Right cardiac atrium (tissue), 5 donors: ENCODE data around the gene CSF3R. TPM values are rescaled to one million over a fixed set of nuclear protein-coding genes. Genes with fewer than 3 reads are reported as not detected.
"Not testable (repeated sequence)": the region's sequence is repeated elsewhere in the genome, so short reads cannot be mapped to it uniquely, and the experiment has no call there.

Experiments
- ATAC-seq, 2 donors: fragments of 200-7000 bp; cut with Tn5 transposase; one replicate each; pipeline versions ENCODE4 v1.8.0 to v1.9.1; 2020; ENCODE audit warnings: moderate library complexity in 2 of 2, mild to moderate bottlenecking in 1 of 2
- DNase-seq, 3 donors: peaks; one replicate each; pipeline ENCODE4 v3.0.0-alpha.2; 2020
- H3K27ac ChIP-seq: one replicate; pipeline ENCODE4 v1.5.1; 2013; ENCODE audit warnings: mild to moderate bottlenecking, low read length, control low read depth, moderate library complexity
- H3K27me3 ChIP-seq: one replicate; pipeline ENCODE4 v1.6.1; 2013; ENCODE audit not compliant: control insufficient read depth, insufficient read depth
- H3K4me1 ChIP-seq: one replicate; pipeline ENCODE4 v1.6.1; 2013; ENCODE audit warnings: low read length; ENCODE audit not compliant: control insufficient read depth, insufficient read depth
- H3K4me3 ChIP-seq: one replicate; pipeline ENCODE4 v1.5.1; 2013; ENCODE audit warnings: low read length, control low read depth
- H3K9me3 ChIP-seq: one replicate; pipeline ENCODE4 v1.6.1; 2013; ENCODE audit warnings: low read length; ENCODE audit not compliant: control insufficient read depth
- WGBS: extraction: QIAGEN DNeasy Blood & Tissue Kit; methylation state at CpG from one replicate; pipeline ENCODE4 v1.1.7; 2013; 5-methylcytosine and 5-hydroxymethylcytosine counted together
- intact Hi-C, 4 donors: fragments of 100-400 bp; cut with DNase I; formaldehyde crosslinking; loops; one replicate each; pipeline versions ENCODE4 v1.11.0 to v1.14.0; 2022 to 2023
- polyA plus RNA-seq: library from polyadenylated mRNA; stranded (reverse); fragments of 200-250 nt; gene quantifications from one replicate; pipeline ENCODE4 v1.2.3, GENCODE V29; 2013
- total RNA-seq, 4 donors: library from RNA; stranded (reverse); fragmentation: NEBNext Ultra II Directional; extraction: Animal tissue kit (Norgen Biotek cat#: 25700); gene quantifications; one replicate each; pipeline ENCODE4 v1.2.1, GENCODE V29; 2021
- donor health status: healthy with polysubstance abuse.
- donor health status: DM: no; HTN: yes; CAD: no.
- donor health status: DM: no; HTN: no; CAD: no.
- donor health status: DM: no; HTN: yes; CAD: no; lungs with severe emphysema.
- donor health status: DM: yes; HTN: yes; CAD: no.

CSF3R gene
- total and polyA plus RNA-seq, 5 donors: 4.0 to 10.9 (median 5.2) TPM

GRCh38 chr1:36480161-36480560 is 2.6 kb downstream of the CSF3R start:
- no peak for DNase-seq
- WGBS: 85% methylated on average over 2 of the region's 2 CpGs
- no peaks in the 10 kb centered on the region for H3K4me1 ChIP-seq
- intact Hi-C loops: no loop called here
- no peak overlapping the region for H3K4me3 ChIP-seq
- no peaks in the 10 kb centered on the region for H3K9me3 ChIP-seq
- H3K27ac ChIP-seq: no peak overlapping the region
- no peak for ATAC-seq
- H3K27me3 ChIP-seq: no peaks in the 10 kb centered on the region

GRCh38 chr1:36479505-36480051 is 3.1 kb downstream of the CSF3R start:
- Histone ChIP-seq H3K27ac (no peak overlapping the region), H3K27me3 (no peaks in the 10 kb centered on the region), H3K4me1 (no peaks in the 10 kb centered on the region), H3K9me3 (no peaks in the 10 kb centered on the region), H3K4me3 (no peak overlapping the region)
- intact Hi-C loops: no loop called here
- ATAC-seq: no peak
- 74% methylated on average over 2 of the region's 2 CpGs for WGBS
- no peak for DNase-seq

DNA sequence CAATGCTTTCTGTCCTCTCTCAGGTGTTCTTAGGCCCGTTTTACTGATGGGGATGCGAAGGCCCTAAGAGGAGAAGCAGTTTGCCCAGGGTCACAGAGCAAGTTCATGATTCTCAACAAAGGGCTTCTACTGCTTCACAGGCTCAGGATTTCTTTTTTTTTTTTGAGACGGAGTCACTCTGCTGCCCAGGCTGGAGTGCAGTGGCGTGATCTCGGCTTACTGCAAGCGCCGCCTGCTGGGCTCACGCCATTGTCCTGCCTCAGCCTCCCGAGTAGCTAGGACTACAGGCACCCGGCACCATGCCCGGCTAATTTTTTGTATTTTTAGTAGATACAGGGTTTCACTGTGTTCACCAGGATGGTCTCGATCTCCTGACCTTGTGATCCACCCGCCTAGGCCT is 5.1 kb downstream of the CSF3R start:
- H3K4me3 ChIP-seq, H3K27me3 ChIP-seq, ATAC-seq, intact Hi-C loops, H3K9me3 ChIP-seq, H3K27ac ChIP-seq, H3K4me1 ChIP-seq, DNase-seq: not testable (repeated sequence)
- WGBS: 88% methylated on average over 13 of the region's 13 CpGs

- Histone ChIP-seq H3K4me3 (no peak overlapping the region), H3K27me3 (no peaks in the 10 kb centered on the region), H3K9me3 (no peaks in the 10 kb centered on the region), H3K27ac (no peak overlapping the region), H3K4me1 (no peaks in the 10 kb centered on the region)
- WGBS: 92% methylated on average over 5 of the region's 5 CpGs
- ATAC-seq (no peak), DNase-seq (no peak)
- intact Hi-C loops: no loop called here
Observed at GRCh38 chr1:36476945-36477344, 5.8 kb downstream of the CSF3R start.

DNA sequence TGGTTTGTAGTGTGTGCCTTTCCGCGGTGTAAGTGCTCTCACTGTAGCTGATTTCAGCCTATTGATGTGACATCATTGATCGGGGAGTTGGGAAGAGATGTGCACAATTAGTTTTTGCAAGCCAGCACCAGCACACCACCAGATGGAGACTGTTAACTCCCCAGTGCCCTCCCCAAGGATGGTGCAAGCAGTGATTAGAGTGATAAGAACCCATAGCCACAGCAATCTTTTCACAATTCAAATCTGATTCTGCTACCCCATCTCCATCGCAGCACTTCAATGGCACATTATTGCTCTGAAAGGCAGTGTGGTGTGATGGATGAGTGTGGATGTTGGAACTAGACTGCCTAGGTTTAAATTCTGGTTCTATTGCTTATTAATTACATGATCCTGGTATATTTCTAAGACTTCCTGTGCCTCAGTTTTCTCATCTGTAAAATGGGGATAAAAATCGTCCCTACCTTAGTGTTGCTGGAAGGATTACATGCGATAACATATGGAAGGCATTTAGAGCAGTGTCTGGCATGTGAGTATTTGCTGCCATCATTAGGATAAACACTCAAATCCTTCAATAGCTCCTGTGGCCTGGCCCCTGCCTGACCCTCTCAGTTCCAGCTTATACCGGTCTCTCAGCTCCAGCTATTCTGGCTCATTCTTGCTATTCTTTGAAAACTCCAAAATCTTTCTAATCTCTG is 6.7 kb downstream of the CSF3R start:
- DNase-seq (no peak), ATAC-seq (no peak)
- WGBS: 71% methylated on average over 7 of the region's 7 CpGs

GRCh38 chr1:36475341-36475740 is 7.4 kb downstream of the CSF3R start:
- intact Hi-C loops: no loop called here
- H3K4me1 ChIP-seq: no peaks in the 10 kb centered on the region
- ATAC-seq (no peak), DNase-seq (no peak)
- no peak overlapping the region for H3K4me3 ChIP-seq
- H3K27me3 ChIP-seq: no peaks in the 10 kb centered on the region
- no peaks in the 10 kb centered on the region for H3K9me3 ChIP-seq
- no peak overlapping the region for H3K27ac ChIP-seq
- 54% methylated on average over 9 of the region's 9 CpGs for WGBS

More for the DNA sequence above, 6.7 kb downstream of the CSF3R start:
- Histone ChIP-seq H3K4me1 (no peaks in the 10 kb centered on the region), H3K27me3 (no peaks in the 10 kb centered on the region), H3K9me3 (no peaks in the 10 kb centered on the region), H3K4me3 (no peak overlapping the region), H3K27ac (no peak overlapping the region)
- intact Hi-C loops: no loop called here

GRCh38 chr1:36472656-36473055 is 10.1 kb downstream of the CSF3R start:
- 87% methylated on average over 6 of the region's 6 CpGs for WGBS
- H3K27ac ChIP-seq: no peak overlapping the region
- no peaks in the 10 kb centered on the region for H3K4me1 ChIP-seq
- no peaks in the 10 kb centered on the region for H3K9me3 ChIP-seq
- DNase-seq (no peak), ATAC-seq (no peak)
- intact Hi-C loops: no loop called here
- no peaks in the 10 kb centered on the region for H3K27me3 ChIP-seq
- H3K4me3 ChIP-seq: no peak overlapping the region

GRCh38 chr1:36471830-36472641 is 10.7 kb downstream of the CSF3R start:
- H3K27ac ChIP-seq: no peak overlapping the region
- 61% methylated on average over 22 of the region's 22 CpGs for WGBS
- no peaks in the 10 kb centered on the region for H3K9me3 ChIP-seq
- no peaks in the 10 kb centered on the region for H3K4me1 ChIP-seq
- no peak overlapping the region for H3K4me3 ChIP-seq
- no peaks in the 10 kb centered on the region for H3K27me3 ChIP-seq
- ATAC-seq (peak in 1 of 2 donors; percentile 25), DNase-seq (peak in 1 of 3 donors; percentile 50)
- intact Hi-C loops: no loop called here

DNA sequence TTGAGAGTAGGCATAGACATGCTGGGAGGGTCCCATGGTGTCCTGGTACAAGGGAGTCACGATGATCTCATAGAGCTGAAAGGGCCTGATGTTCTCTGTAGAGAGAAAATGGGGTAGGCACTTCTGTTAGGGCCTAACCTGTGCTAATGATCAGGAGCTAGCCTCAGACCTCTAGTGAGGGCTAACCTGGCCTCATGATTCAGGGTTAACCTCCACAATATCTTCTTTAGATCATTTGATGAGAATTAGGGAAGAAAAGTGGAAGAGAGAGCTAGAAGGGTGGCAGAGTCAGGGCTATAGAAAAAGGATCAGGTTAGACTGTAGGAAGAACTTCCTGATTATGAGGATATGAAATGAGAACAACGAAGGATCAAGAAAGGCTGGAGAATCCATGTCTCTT is 13.6 kb downstream of the CSF3R start:
- intact Hi-C loops: no loop called here
- ATAC-seq: no peak

GRCh38 chr1:36467700-36468455 is 14.8 kb downstream of the CSF3R start:
- Histone ChIP-seq H3K27me3 (no peaks in the 10 kb centered on the region), H3K4me1 (peaks cover 3% of the 10 kb centered on the region), H3K27ac (no peak overlapping the region), H3K4me3 (no peak overlapping the region), H3K9me3 (no peaks in the 10 kb centered on the region)
- intact Hi-C loops: no loop called here
- WGBS: 86% methylated on average over 10 of the region's 10 CpGs
- no peak for ATAC-seq
- peak in 1 of 3 donors; percentile 54 for DNase-seq

More for the DNA sequence above, 13.6 kb downstream of the CSF3R start:
- Histone ChIP-seq H3K9me3 (no peaks in the 10 kb centered on the region), H3K27ac (no peak overlapping the region), H3K27me3 (no peaks in the 10 kb centered on the region), H3K4me1 (no peaks in the 10 kb centered on the region), H3K4me3 (no peak overlapping the region)
- DNase-seq: no peak
- 79% methylated on average over 2 of the region's 2 CpGs for WGBS

GRCh38 chr1:36467027-36467410 is 15.7 kb downstream of the CSF3R start:
- 90% methylated on average over 4 of the region's 4 CpGs for WGBS
- Histone ChIP-seq H3K4me1 (peaks cover 3% of the 10 kb centered on the region), H3K9me3 (no peaks in the 10 kb centered on the region), H3K27ac (no peak overlapping the region), H3K4me3 (no peak overlapping the region), H3K27me3 (no peaks in the 10 kb centered on the region)
- intact Hi-C loops: no loop called here
- DNase-seq (no peak), ATAC-seq (no peak)
